ENCODE results near the gene TBX1. TPM values are rescaled to one million over a fixed set of nuclear protein-coding genes. Genes with fewer than 3 reads are reported as not detected.

The TBX1 gene
- total RNA-seq, 1 experiment from 2014 or later, result 3.9 TPM

DNA sequence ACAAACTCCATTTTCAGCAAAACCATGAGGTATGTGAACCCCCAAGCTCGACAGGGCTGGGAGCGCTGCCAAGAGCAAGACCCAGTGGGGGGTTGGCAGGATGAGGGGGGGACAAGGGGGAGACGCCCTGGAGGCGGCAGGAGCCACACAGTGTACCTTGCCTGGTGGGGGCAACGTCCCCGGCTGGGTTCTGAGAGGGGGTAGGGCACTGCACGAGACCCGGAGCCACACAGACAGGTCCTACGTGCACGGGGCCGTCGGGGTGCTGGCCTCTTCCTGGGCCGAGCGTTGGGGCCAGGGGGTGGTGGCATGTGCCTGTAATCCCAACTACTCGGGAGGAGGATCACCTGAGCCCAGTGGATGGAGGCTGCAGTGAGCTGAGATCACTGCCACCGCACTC, 28.8 kb downstream of the TBX1 start:
- H3K27ac ChIP-seq (ENCODE audit: low read depth, low read length), result no peak overlapping the region
- ChIA-PET CTCF (no interaction called here), RAD21 (ENCODE audit: low non-redundant PET in 1 of 2, low total read pairs in 2 of 2, uncharacterized antibody in 2 of 2, unreplicated experiment in 2 of 2) (no interaction called here), POLR2A (no interaction called here)
- no peaks in the 10 kb centered on the region for H3K4me1 ChIP-seq (ENCODE audit: control insufficient read depth in 1 of 2, insufficient read depth in 2 of 2, low read length in 2 of 2)
- no peak overlapping the region for H3K4me3 ChIP-seq (replicated peaks in 1 of 2; ENCODE audit: low read depth in 1 of 2, low read length in 2 of 2)
- H3K9me2 ChIP-seq (ENCODE audit: insufficient read depth), result no peaks in the 10 kb centered on the region
- TF ChIP-seq ZNF274 (IDR thresholded peaks at IDR 0.05; ENCODE audit: low read depth, low read length), result no peak
- TF ChIP-seq, protein P1, sequence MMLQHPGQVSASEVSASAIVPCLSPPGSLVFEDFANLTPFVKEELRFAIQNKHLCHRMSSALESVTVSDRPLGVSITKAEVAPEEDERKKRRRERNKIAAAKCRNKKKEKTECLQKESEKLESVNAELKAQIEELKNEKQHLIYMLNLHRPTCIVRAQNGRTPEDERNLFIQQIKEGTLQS (IDR thresholded peaks at IDR 0.05), result no peak
- no peak for TF ChIP-seq EGR1 (IDR thresholded peaks at IDR 0.05; ENCODE audit: low read depth)
- TF ChIP-seq, protein P2, sequence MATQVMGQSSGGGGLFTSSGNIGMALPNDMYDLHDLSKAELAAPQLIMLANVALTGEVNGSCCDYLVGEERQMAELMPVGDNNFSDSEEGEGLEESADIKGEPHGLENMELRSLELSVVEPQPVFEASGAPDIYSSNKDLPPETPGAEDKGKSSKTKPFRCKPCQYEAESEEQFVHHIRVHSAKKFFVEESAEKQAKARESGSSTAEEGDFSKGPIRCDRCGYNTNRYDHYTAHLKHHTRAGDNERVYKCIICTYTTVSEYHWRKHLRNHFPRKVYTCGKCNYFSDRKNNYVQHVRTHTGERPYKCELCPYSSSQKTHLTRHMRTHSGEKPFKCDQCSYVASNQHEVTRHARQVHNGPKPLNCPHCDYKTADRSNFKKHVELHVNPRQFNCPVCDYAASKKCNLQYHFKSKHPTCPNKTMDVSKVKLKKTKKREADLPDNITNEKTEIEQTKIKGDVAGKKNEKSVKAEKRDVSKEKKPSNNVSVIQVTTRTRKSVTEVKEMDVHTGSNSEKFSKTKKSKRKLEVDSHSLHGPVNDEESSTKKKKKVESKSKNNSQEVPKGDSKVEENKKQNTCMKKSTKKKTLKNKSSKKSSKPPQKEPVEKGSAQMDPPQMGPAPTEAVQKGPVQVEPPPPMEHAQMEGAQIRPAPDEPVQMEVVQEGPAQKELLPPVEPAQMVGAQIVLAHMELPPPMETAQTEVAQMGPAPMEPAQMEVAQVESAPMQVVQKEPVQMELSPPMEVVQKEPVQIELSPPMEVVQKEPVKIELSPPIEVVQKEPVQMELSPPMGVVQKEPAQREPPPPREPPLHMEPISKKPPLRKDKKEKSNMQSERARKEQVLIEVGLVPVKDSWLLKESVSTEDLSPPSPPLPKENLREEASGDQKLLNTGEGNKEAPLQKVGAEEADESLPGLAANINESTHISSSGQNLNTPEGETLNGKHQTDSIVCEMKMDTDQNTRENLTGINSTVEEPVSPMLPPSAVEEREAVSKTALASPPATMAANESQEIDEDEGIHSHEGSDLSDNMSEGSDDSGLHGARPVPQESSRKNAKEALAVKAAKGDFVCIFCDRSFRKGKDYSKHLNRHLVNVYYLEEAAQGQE (IDR thresholded peaks at IDR 0.05; ENCODE audit: low read depth), result no peak
- no peak for TF ChIP-seq ELF1 (IDR thresholded peaks at IDR 0.05; ENCODE audit: borderline replicate concordance, low read depth)
- no peak for TF ChIP-seq EZH2 (IDR thresholded peaks at IDR 0.05)
- TF ChIP-seq EZH2phosphoT487 (IDR thresholded peaks at IDR 0.05; ENCODE audit: borderline replicate concordance), result no peak
- TF ChIP-seq CBX3 (IDR thresholded peaks at IDR 0.05; ENCODE audit: low read depth), result no peak
- no peak for TF ChIP-seq YY1 (IDR thresholded peaks at IDR 0.05; ENCODE audit: extremely low read depth, insufficient replicate concordance, low read depth, low read length)
- TF ChIP-seq ZFX (IDR thresholded peaks at IDR 0.05), result no peak
- TF ChIP-seq RAD21 (IDR thresholded peaks at IDR 0.05; ENCODE audit: low read depth), result no peak
- TF ChIP-seq JUND (IDR thresholded peaks at IDR 0.05), result no peak
- TF ChIP-seq TCF7L2 (IDR thresholded peaks at IDR 0.05; ENCODE audit: borderline replicate concordance, extremely low read depth, insufficient read depth, insufficient read length), result no peak
- TF ChIP-seq SIN3A (IDR thresholded peaks at IDR 0.05; ENCODE audit: low read depth), result no peak
- no peak for TF ChIP-seq CEBPB (IDR thresholded peaks at IDR 0.05; ENCODE audit: low read depth)
- H3K27me3 ChIP-seq (ENCODE audit: insufficient read depth, low read length), result no peaks in the 10 kb centered on the region
- peaks cover 0 to 5% of the 10 kb centered on the region in 2 experiments; a peak in 1 of 4 replicates for H3K9me3 ChIP-seq (ENCODE audit: control insufficient read depth in 1 of 2, insufficient read depth in 1 of 2, low read depth in 1 of 2, low read length in 2 of 2)
- no peak overlapping the region for H2AFZ ChIP-seq (ENCODE audit: low read depth, low read length, poor library complexity, severe bottlenecking)
- intact Hi-C loops (cut with micrococcal nuclease), result no loop called here
- H3K4me2 ChIP-seq (ENCODE audit: low read length), result no peak overlapping the region
- ATAC-seq (no peak), DNase-seq (ENCODE audit: low read depth, low spot score) (no peak)
- H3K9ac ChIP-seq (ENCODE audit: low read length), result no peak overlapping the region
- peaks cover 0 to 8% of the 10 kb centered on the region in 2 experiments; a peak in 1 of 4 replicates for H3K36me3 ChIP-seq (ENCODE audit: control insufficient read depth in 1 of 2, insufficient read depth in 2 of 2, low read length in 2 of 2)
- no TSS peak for BruUV-seq (replicated peaks)
- H4K20me1 ChIP-seq (ENCODE audit: insufficient read depth), result no peaks in the 10 kb centered on the region
- no peaks in the 10 kb centered on the region for H3K79me2 ChIP-seq (ENCODE audit: insufficient read depth, low read length)

Data from HCT116 (cell line).